K562 (cell line): ENCODE data around the gene TNPO2.

Source experiments
- CTCF ChIP-seq, 3 experiments: IDR thresholded peaks in 2 of 3; conservative IDR thresholded peaks in 1 of 3; 2 replicates each; pipeline ENCODE4 v1.5.1; 2011 to 2012; ENCODE audit warnings: low read length in 3 of 3, mild to moderate bottlenecking in 3 of 3, control low read depth in 2 of 3, improper control_type of control experiment in 1 of 3, inconsistent platforms in 1 of 3, low read depth in 1 of 3, mixed read lengths in 1 of 3, moderate library complexity in 1 of 3; ENCODE audit not compliant: insufficient read depth in 2 of 3
- HDAC1 ChIP-seq, 2 experiments: fragments of 450-650 bp; IDR thresholded peaks; 2 replicates each; pipeline ENCODE4 v1.6.1; 2016 to 2017; ENCODE audit warnings: inconsistent platforms in 1 of 2, mild to moderate bottlenecking in 1 of 2, moderate library complexity in 1 of 2
- KDM4B ChIP-seq, 2 experiments: fragments of 450-650 bp in 1 of 2; sonication (generic) in 1 of 2; IDR thresholded peaks; 2 replicates each; pipeline ENCODE4 v1.6.1; 2016 to 2017; ENCODE audit warnings: borderline replicate concordance in 2 of 2, antibody characterized with exemption in 1 of 2, low read depth in 1 of 2, mild to moderate bottlenecking in 1 of 2
- NR2C2 ChIP-seq, 2 experiments: fragments of 200-800 bp in 1 of 2; sonication (Bioruptor generic) in 1 of 2; sonication (generic) in 1 of 2; formaldehyde crosslinking in 1 of 2; IDR thresholded peaks; 2 replicates each; pipeline versions ENCODE4 v1.6.1 to v1.8.0; 2016 to 2022; ENCODE audit warnings: mild to moderate bottlenecking in 1 of 2, missing compliant biosample characterization in 1 of 2, missing genetic modification characterization in 1 of 2, missing genetic modification reagents in 1 of 2
- POLR2A ChIP-seq: fragments of 450-650 bp; conservative IDR thresholded peaks from 2 replicates; pipeline ENCODE4 v1.6.1; 2016
- POU5F1 ChIP-seq: fragments of 150-350 bp; IDR thresholded peaks from 2 replicates; pipeline ENCODE4 v1.6.1; 2014; ENCODE audit warnings: borderline replicate concordance, low read length, low read depth, mild to moderate bottlenecking; ENCODE audit not compliant: partially characterized antibody
- SP2 ChIP-seq: IDR thresholded peaks from 2 replicates; pipeline ENCODE4 v1.6.1; 2011; ENCODE audit warnings: mild to moderate bottlenecking, low read depth, low read length, moderate library complexity; ENCODE audit not compliant: poor library complexity, severe bottlenecking; ENCODE audit errors: extremely low read depth
- ZHX1 ChIP-seq: fragments of 150-350 bp; conservative IDR thresholded peaks from 2 replicates; pipeline ENCODE4 v1.6.1; 2014; ENCODE audit warnings: low read length

- no peak for TF ChIP-seq POLR2A
- TF ChIP-seq SP2, result no peak
- no peak for TF ChIP-seq HDAC1 (IDR thresholded peaks at IDR 0.05)
- TF ChIP-seq CTCF (IDR thresholded peaks at IDR 0.05 in 2 of 3, conservative IDR thresholded peaks at IDR 0.05 in 1 of 3; ENCODE audit: insufficient read depth in 2 of 3, low read depth in 1 of 3, low read length in 3 of 3), result no peak
- no peak for TF ChIP-seq KDM4B (IDR thresholded peaks at IDR 0.05; ENCODE audit: borderline replicate concordance in 2 of 2, low read depth in 1 of 2)
- TF ChIP-seq NR2C2 (CRISPR knock-in tag; IDR thresholded peaks at IDR 0.05), result no peak
- no peak for TF ChIP-seq NR2C2 (tag; IDR thresholded peaks at IDR 0.05)
- TF ChIP-seq POU5F1, result no peak
- no peak for TF ChIP-seq ZHX1
Measured at GRCh38 chr19:12705169-12705568, 18.6 kb downstream of the TNPO2 start.
